NCI-H1417 treated with DMSO at 0.1 percent for 48 hours (cell line): Measurements from ENCODE around the gene CNTN4.

Experiments used
- DNase-seq: peaks from one replicate; lab custom pipeline; 2025; lab: John Stamatoyannopoulos, UW

CNTN4 gene

DNA sequence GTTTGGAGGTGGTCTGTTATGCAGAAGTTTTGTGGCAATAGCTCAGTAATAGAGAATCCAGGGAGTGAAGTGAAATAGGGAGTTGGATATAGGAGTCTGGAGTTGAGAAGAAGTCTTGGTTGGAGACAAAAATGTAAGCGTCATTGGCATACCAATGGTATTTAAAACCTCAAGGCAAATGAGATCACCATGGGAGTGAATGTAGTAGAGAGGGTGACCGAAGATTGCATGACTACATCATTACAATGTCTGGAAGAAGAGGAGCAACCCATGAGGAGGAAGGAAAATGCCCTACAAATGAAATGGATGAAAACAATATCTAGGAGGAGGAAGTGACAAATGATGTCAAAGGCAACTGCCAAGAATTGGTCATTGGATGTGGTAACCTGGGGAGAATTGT is 54.4 kb downstream of the CNTN4 start:
- DNase-seq, result no peak

DNA sequence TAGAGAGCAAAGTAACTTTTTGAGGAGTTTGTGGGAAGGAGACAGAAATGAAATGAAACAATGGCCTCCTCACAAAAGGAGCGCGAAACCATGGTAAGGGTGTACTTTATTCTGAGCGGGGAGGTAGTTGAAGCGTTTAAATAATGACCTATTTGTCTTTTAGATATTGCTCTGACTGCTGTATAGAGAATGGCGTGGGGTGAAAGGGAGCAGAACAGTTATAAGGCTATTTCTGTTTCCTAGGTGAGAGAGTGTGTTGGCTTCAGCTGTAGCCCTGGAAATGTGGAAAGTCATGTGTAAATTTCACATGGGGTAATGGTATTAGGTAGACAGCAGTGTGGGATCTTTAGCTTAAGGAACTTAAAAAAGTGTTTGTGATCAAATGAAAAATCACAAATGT is 54.9 kb downstream of the CNTN4 start:
- no peak for DNase-seq

DNA sequence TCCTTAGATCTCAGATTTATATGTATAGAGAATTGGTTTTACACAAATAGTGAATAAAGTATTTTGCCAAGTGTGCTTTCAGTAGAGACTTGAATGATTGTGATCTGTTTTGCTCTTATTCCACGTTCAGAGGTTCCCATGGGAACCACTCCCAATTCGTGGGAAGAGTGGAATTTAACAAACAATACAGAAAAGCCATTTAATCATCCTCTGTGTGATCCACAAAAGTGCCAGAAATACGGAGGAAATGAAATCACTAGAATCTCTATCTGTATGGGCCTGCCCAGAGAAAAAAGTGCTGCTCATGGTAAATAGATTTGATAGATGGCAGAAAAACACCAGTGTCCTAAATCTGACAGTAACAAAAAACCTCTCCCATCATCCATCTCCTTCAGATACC is 56.0 kb downstream of the CNTN4 start:
- no peak for DNase-seq

DNA sequence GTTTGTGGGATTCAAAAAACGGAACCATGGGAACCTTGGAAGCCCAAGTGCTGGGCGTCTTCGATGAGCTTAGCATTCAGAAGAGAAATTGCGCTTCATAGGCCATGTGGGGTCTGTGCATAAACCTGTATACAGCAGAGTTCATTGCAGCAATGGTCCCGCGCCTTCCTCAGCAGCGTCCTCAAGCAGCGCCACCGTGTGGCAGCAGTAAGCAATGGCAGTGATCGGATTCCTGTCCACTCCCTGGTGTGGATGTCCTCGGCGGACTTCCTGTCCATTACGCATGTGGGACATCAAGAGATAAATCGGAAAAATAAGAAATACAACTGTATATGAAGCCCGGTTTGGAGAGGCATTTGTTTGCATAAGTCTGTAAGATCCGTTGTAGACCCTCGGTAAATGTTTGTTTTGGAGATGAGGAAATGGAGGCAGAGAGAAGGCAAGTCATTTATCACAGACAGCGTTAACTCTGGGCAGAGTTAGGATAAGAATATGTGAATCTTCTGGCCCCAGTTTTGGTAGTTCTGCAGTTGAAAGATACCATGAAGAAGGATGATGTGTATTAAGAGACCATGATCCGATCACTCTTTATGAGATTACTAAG is 57.7 kb downstream of the CNTN4 start:
- DNase-seq, result no peak

DNA sequence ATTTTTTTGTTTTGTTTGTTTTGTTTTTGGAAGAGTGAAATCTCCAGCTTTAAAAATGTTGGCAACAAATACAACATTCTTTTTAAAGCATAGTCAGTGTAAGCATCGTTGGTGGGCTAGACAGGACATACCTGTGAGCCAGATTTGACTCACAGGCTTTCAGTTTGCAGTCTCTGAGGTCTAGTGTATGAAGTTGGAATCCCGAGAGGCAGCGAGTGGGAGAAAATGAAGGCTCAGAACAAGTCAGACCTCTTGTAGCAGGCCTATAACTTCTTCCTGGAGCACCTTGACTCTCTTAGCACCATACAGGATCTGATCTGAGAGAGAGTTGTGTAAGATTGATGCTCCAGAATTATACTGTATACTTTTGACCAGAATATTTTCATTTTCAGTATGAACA is 60.2 kb downstream of the CNTN4 start:
- DNase-seq, result no peak

DNA sequence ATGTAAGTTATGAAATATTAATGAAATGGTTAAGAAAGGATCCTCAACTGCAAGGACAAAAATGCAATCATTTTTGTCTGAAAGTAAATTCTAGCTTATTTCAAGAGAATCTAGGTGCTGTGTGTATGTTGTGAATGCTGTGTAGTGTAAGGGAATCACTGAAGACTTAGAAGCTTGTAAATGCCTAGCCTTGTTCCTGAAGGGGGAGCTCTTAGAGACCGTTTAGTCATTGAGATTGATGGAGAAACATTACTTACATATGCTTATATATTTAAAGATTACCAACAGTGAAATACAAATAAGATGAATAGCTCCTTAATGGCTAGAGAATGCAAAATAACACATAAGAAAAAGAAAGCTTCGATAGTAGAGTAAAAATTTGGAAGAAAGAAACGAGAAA is 67.9 kb downstream of the CNTN4 start:
- DNase-seq, result no peak

DNA sequence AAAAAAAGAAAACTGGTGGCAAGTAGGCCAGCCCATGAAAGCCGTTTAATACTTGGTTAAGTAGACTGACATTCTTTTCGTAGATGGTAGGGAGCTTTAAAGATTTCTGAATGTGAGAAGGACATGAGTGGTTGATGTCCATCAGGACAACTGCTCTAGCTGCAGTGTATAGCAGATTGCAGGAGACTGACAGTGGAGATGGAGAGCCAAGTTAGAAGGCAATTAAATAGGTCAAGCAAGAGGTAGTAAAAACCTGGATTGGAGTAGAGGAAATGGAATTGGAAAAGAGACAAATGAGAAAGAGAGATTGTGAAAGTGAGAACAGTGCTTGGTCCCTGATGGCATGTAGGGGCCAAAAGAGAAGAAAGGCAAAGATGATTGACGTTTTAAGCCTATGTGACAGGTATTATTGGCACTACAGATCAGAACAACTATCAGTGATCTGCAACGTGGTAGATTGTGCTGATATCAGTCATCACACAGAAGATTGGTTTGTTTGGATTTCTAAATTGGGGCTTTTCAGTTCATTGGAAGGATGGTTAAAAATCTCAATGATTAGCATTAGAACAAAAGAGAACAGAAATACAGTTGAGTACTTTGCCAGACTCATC is 74.0 kb downstream of the CNTN4 start:
- DNase-seq, result no peak

DNA sequence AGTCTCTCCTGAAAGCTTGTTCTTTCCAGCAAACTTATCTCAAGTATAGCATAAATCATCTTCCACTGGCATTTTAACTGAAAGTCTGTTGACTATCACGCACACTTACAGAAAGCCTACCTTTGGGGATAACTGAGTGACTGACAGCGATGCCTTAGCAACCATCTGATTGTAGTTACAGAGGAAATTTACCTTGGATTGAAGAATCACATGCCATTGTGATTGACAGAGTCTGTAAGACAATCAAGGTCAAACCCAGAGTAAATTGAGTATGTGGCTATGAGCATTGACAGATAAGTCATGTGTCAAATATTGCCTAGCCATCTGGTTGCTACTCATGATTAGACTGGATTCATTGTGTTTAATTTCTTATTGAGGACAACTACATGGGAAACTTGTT is 82.0 kb downstream of the CNTN4 start:
- DNase-seq, result no peak

DNA sequence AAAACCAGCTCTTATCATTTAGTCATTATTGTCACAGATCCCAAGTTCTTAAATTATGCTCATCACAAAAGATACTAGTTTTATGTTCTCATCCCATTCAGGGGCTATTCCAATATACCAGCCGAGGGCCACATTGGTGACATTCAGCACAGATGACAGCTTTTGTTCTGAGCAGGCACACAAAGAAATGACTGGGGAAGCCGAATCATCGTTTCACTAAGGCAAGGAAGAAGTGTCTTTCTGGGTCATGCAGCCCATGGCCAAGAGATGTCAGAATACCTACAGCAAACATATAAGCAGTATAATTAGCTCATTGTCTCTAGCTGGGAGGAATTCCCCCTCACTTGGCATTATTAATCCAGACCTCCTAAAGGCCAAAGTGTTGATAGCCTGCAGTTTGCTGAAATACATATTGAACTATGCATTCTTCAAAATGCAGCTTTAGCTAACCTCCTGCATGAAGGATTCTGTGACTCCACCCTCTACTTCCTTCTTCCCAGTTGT is 100.2 kb downstream of the CNTN4 start:
- no peak for DNase-seq

DNA sequence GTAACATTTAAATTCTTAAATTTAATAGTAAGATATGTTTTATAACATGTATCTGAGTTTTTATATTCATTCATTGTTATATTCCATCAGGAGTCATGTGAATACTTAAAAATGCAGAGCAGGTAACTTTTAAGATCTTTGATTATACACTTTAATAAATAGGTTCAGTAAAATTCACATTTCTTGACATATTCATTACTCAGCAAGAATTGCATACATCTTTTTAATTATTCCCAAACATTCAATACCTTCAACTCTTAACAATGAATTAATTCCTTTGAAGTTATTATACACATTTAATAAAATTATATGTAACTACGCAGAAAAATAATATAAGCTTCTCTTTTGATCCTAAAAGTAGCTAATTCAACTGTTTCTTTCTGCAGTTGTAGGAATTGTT is 105.4 kb downstream of the CNTN4 start:
- no peak for DNase-seq

DNA sequence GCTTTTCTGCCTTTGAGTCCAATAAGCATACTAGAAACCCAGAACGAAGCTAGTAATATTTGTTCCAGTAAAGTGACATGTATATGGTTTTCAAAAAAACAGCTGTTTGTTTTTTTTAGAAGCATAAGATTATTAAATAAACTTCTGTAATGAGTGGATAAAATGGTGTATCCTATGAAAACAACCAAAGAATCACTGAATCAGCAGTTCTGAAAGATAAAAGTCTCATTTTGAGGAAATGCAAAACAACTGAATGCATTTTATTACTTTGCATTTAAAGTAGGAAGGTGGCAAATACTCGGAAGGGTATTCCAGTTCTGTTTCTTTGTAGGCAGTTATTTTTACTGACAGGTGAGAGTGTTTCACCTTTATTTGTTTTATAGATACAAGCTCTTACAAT is 107.0 kb downstream of the CNTN4 start:
- no peak for DNase-seq

DNA sequence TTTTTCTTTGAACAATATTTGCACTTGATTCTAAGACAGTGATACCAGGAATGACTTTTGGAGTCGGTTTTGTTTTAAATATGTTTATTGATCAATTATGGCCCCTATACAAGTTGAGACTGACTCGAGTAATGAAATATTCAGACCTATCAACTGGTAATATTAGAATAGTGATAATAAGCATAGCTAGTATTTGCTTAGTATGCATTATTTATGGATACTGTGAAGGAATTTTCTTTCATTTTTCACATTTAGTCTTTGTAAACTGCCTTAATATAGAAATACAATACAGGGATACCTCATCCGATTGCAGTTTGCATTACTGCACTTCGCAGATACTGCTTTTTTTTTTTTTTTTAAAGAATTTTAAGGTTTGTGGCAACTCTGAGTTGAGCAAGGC is 107.9 kb downstream of the CNTN4 start:
- no peak for DNase-seq

DNA sequence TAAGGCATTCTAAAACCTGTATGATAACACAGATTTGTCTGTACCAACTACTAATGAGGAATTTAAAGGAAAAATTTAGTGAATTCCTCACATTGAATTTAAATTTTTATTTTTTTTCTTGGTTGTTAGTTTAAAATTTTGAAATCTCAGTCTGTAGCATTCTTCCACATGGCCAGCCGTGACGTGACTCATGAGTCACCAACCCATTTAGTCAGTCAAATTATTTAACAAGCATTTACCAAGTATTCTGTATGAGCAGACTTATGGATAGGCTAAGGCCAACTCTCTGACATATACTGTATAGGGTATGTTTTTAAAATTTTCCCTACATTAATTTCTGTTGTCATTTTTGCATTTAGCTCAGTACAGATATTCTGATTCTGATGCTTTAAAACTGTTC is 112.9 kb downstream of the CNTN4 start:
- no peak for DNase-seq

DNA sequence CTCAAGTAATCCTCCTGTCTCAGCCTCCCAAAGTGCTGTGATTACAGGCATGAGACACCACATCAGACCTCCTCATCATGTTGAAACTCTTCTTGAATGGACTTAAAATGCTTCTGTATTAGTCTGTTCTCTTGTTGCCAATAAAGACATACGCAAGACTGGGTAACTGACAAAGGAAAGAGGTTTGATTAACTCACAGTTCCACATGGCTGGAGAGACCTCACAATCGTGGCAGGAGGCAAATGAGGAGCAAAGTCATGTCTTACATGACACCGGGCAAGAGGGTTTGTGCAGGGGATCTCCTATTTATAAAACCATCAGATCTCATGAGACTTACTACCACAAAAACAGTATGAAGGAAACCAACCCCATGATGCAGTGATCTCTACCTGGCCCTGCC is 113.5 kb downstream of the CNTN4 start:
- DNase-seq, result no peak

DNA sequence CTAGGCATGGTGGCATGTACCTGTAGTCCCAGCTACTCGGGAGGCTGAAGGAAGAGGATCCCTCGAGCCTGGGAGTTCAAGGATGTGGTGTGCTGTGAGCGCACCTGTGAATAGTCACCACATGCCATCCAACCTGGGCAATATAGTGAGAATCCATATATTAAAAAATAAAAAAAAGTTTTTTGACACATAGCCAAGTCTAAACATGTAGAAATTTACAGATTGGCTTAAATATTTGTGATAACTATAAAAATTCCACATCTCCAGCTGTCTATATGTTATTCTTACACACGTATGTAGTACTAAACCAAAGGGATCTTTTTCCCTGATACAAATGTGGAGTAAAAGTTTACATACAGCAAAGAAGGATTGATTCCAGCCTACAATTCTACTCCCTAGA is 119.7 kb downstream of the CNTN4 start:
- DNase-seq, result no peak

DNA sequence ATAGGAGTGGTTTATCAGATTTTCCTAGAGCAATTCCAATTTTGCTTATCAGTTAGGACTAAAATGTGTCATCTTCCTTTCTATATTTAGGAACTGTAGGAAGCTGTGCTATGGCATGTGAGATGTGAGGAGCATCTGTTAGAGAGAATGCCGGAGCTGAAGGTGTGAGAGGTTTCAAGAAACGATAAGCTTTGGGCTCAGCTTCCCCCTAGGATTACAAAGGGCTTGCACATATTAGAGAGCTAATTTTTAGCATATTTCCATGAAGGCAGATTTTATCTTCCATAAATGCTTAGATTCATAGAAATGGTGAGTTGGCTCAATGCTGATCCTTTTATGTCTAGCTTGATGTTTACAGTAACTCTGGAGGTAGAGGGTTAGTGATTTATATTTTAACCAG is 120.2 kb downstream of the CNTN4 start:
- DNase-seq, result no peak

DNA sequence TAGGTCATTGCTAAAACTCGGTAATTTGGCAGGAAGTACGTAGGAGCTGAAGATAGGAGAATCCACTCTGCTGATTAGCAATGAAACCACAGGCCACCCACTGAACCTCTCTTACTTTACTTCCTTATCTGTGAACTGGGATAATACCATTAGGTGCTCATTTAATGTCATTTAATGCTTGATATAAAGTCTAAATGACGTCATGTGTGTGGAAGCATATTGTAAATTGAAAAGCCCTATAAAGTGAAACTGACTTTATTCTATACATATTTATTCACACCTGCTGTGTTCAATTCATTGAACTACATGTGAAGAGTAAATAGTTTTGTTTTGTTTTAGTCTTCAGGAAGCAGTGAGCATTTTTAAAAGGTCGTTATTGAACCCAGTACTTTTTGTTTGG is 137.5 kb downstream of the CNTN4 start:
- no peak for DNase-seq

DNA sequence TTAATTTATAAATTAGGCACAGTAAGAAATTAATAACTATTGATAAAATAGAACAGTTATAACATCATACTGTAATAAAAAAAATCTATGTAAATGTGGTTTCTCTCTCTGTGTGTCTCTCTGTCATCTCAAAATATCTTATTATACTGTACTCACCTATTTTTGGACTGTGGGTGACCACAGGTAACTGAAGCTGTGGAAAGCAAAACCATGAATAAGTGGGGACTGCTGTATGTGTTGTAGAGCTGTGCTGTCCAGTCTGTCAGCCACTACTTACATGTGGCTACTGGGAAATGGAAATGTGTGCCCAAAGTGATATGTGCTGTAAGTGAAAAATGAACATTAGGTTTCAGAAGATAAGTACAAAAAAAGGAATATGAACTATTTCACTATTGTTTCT is 145.5 kb downstream of the CNTN4 start:
- DNase-seq, result no peak

DNA sequence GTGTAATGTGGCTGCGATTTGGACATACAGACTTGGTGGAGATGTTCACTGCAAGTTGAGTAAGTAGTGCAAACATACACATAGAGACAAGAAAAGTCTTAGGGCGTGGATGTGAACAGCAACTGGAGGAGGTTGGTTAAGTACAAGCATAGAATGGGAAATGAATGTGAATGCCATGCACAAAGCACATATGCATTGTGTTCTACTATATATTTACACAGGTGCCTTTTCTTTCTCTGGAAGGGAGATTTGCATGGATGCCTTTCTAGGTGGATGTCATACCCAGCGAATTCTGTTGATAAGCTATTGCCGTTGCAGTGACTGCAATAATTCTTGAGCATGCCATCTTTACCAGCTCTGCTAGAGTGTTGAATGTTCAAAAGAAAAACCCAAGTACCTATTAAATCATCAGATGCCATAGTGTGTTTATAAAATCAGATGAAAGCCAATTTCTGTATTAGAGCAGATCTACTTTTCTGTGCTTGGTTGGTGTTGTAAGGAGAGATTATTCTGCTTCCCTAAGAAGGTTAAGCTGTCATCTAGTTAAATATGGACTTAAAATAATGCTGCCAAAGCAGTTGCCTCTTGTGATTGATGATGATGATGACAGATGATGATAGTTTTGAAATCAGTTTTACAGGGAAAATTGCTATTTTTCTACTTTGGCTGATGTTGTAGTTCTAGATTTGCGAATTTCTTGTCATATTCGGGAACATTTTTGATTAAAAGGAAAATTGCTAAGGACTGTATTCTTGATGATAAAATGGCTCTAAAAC is 148.4 kb downstream of the CNTN4 start:
- no peak for DNase-seq

DNA sequence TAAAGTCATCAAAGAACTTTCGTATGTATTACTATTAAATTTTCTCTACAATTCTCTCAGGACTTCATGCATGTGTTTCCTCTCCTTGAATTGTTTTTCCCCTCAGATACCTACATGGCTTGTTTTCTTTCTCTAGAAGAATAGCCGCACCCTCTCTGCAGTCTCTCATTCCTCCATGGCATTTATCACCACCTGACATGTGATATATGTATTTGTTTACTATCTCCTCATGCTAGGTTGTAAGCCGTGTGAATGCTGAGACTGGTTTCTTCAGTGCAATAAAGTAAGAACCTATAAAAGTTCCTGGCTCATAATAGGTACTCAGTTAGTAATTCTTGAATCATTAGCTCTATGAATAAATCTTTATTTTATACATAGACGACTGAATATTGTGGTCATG is 149.2 kb downstream of the CNTN4 start:
- DNase-seq, result no peak

DNA sequence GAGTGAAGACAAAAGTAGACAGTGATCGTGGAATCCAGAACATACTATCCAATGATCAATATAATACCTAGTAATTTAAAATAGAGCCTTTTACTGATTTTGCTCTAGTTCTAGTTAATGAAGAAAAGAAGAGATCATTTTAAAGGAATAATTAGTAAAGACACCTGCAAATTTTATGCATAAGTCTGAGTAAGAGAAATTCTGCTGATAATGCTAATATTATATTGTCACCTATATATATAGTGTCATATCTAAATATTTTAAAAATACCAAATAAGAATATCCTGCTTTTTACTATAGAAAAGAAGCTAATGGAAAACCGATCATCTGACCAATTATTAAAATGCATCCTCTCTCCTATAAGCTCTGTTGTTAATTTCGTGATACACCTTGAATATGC is 152.1 kb downstream of the CNTN4 start:
- no peak for DNase-seq

DNA sequence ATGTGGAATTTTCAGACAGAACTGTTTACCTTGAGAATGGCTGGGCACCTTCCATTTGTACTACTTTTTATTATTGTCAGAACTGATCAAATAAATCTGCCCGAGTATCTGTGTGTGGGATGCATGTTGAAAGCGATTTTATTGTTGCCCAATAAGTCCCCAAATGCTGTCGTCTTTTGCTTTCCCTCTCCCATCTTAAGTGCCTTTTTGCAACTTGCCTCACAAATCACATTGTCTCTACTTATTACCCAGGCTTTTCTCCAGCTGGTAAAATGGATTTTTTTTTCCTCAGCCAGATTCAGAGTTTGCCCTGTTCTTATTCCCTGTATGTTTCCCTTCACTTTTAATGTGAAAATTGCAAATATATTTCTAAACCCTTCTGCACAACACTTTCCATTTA is 163.1 kb downstream of the CNTN4 start:
- no peak for DNase-seq

DNA sequence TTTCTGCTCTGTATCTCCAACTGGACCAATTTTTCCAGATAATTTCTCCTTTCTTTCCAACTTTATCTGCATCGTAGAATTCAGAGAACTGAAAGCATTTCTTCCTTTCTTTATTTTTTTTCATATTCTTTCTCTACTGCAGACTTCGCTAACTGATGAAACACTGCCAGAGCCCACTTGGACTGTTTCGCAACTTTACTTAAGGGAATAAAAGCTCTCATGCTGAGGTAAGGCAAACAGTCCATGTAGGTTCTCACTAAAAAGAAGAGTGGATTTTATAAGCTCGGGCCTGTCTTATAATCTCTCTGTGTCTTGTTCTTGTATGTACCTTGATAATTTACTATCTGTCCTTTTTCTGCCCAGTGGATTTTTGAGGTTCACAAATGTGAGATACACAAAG is 163.5 kb downstream of the CNTN4 start:
- DNase-seq, result no peak

DNA sequence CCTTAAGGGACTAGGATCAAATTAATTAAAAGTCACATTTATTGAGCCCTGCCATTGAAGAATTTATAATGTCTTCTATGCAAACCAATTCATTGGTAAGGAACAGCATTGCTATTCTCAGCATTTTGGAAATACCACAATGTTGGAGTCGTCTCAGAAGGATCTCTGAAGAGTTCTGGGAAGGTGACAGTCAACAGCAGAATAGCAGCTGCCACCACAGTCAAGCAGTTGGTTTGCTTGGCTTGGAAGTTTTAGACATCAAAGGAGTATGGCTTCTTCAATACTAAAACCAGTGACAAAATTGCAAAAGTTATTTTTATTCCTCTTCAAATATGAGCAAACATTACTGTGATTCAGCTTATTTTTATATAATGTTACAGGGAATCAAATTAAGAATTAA is 167.9 kb downstream of the CNTN4 start:
- DNase-seq, result no peak
